ENCODE results near the gene SSR4. TPM values are rescaled to one million over a fixed set of nuclear protein-coding genes. Genes with fewer than 3 reads are reported as not detected.
A peak's percentile ranks its signal among the peaks of the same experiment; 100 is the strongest.
"Not testable (repeated sequence)": the region's sequence is repeated elsewhere in the genome, so short reads cannot be mapped to it uniquely, and the experiment has no call there.

SSR4 gene
- 100 to 1,000 TPM; 160 to 280 (median 189) TPM for total RNA-seq
- 190 TPM for total RNA-seq (2013)

GRCh38 chrX:153794018-153794896 lies at the start of gene SSR4, which contains the start of gene IDH3G:
Gene SSR4, plus strand, starts transcription at chrX:153794668. Its CDS starts 20 bp downstream, at chrX:153794688.
Gene IDH3G, minus strand, starts transcription at chrX:153794375. Its CDS starts 49 bp downstream, at chrX:153794326.
- Histone ChIP-seq H3K27me3 (ENCODE audit: control insufficient read depth, insufficient read depth, low read length) (no peaks in the 10 kb centered on the region), H3K4me3 (ENCODE audit: low read length) (peak within 1 kb of the TSS; percentile 97), H3K36me3 (ENCODE audit: control insufficient read depth, insufficient read depth, low read length) (peaks cover 27% of the 10 kb centered on the region), H3K4me1 (ENCODE audit: control insufficient read depth, insufficient read depth, low read length) (peaks cover 34% of the 10 kb centered on the region), H3K27ac (ENCODE audit: low read length) (peak within 1 kb of the TSS; percentile 96), H3K9me3 (ENCODE audit: control insufficient read depth, insufficient read depth, low read length) (no peaks in the 10 kb centered on the region)
- peak within 1 kb of the TSS; percentile 89 to 95 for H3K27ac Mint-ChIP-seq
- DNase-seq (peak; percentile 88 to 96), ATAC-seq (peak; percentile 91 to 98 (median 92))
- no peak for TF ChIP-seq CTCF (IDR thresholded peaks at IDR 0.05)
- H3K36me3 Mint-ChIP-seq, result no peaks in the 10 kb centered on the region
- no peaks in the 10 kb centered on the region for H3K27me3 Mint-ChIP-seq (ENCODE audit: low read depth in 2 of 2)
- peaks cover 8 to 21% of the 10 kb centered on the region in 2 donors for H3K4me1 Mint-ChIP-seq
- 0% methylated on average over 89 of the region's 92 CpGs for WGBS (ENCODE audit: insufficient coverage)
- peak within 1 kb of the TSS; percentile 93 for H3K4me3 Mint-ChIP-seq
- H3K9me3 Mint-ChIP-seq, result no peaks in the 10 kb centered on the region
- intact Hi-C loops (cut with micrococcal nuclease), result no loop called here

GRCh38 chrX:153745067-153745433 lies 49.4 kb upstream of the SSR4 start:
- DNase-seq; H3K27ac Mint-ChIP-seq; ATAC-seq; H3K36me3 Mint-ChIP-seq; H3K4me1 Mint-ChIP-seq; H3K4me3 Mint-ChIP-seq; H3K4me1 ChIP-seq (ENCODE audit: control insufficient read depth, insufficient read depth, low read length); intact Hi-C loops (cut with micrococcal nuclease); H3K4me3 ChIP-seq (ENCODE audit: low read length); H3K36me3 ChIP-seq (ENCODE audit: control insufficient read depth, insufficient read depth, low read length); H3K9me3 Mint-ChIP-seq; H3K27me3 ChIP-seq (ENCODE audit: control insufficient read depth, insufficient read depth, low read length); H3K9me3 ChIP-seq (ENCODE audit: control insufficient read depth, insufficient read depth, low read length); H3K27ac ChIP-seq (ENCODE audit: low read length): not testable (repeated sequence)
- H3K27me3 Mint-ChIP-seq (ENCODE audit: low read depth in 2 of 2), result peaks cover 13 to 24% of the 10 kb centered on the region in 2 donors
- 32% methylated on average over 10 of the region's 12 CpGs for WGBS (ENCODE audit: insufficient coverage)

- peaks cover 13 to 24% of the 10 kb centered on the region in 2 donors for H3K27me3 Mint-ChIP-seq (ENCODE audit: low read depth in 2 of 2)
- H3K4me1 Mint-ChIP-seq, result peaks cover 0 to 7% of the 10 kb centered on the region in 2 donors
- Histone ChIP-seq H3K4me3 (ENCODE audit: low read length) (no peak overlapping the region), H3K27ac (ENCODE audit: low read length) (no peak overlapping the region), H3K27me3 (ENCODE audit: control insufficient read depth, insufficient read depth, low read length) (no peaks in the 10 kb centered on the region), H3K9me3 (ENCODE audit: control insufficient read depth, insufficient read depth, low read length) (no peaks in the 10 kb centered on the region), H3K4me1 (ENCODE audit: control insufficient read depth, insufficient read depth, low read length) (peaks cover 5% of the 10 kb centered on the region), H3K36me3 (ENCODE audit: control insufficient read depth, insufficient read depth, low read length) (no peaks in the 10 kb centered on the region)
- intact Hi-C loops (cut with micrococcal nuclease), result no loop called here
- no peak overlapping the region for H3K27ac Mint-ChIP-seq
- no peak for TF ChIP-seq CTCF (IDR thresholded peaks at IDR 0.05)
- ATAC-seq, result no peak
- DNase-seq, result no peak
- H3K36me3 Mint-ChIP-seq, result no peaks in the 10 kb centered on the region
- H3K9me3 Mint-ChIP-seq, result no peaks in the 10 kb centered on the region
- WGBS (ENCODE audit: insufficient coverage), result 87% methylated on average over 3 of the region's 3 CpGs
- H3K4me3 Mint-ChIP-seq, result no peak overlapping the region
Measured at GRCh38 chrX:153746359-153746758, 48.1 kb upstream of the SSR4 start.

GRCh38 chrX:153746991-153747390 lies 47.5 kb upstream of the SSR4 start:
- not testable (repeated sequence) for H3K36me3 Mint-ChIP-seq
- 100% methylated on average over 2 of the region's 6 CpGs for WGBS (ENCODE audit: insufficient coverage)
- H3K27me3 Mint-ChIP-seq (ENCODE audit: low read depth in 2 of 2), result peaks cover 13 to 24% of the 10 kb centered on the region in 2 donors

GRCh38 chrX:153749017-153749416 lies 45.5 kb upstream of the SSR4 start:
- H3K4me3 Mint-ChIP-seq; H3K4me1 ChIP-seq (ENCODE audit: control insufficient read depth, insufficient read depth, low read length); H3K9me3 Mint-ChIP-seq; H3K36me3 Mint-ChIP-seq; H3K27me3 ChIP-seq (ENCODE audit: control insufficient read depth, insufficient read depth, low read length); H3K27ac Mint-ChIP-seq; H3K4me1 Mint-ChIP-seq; DNase-seq; H3K36me3 ChIP-seq (ENCODE audit: control insufficient read depth, insufficient read depth, low read length); H3K27ac ChIP-seq (ENCODE audit: low read length); H3K9me3 ChIP-seq (ENCODE audit: control insufficient read depth, insufficient read depth, low read length); intact Hi-C loops (cut with micrococcal nuclease); ATAC-seq; H3K4me3 ChIP-seq (ENCODE audit: low read length): not testable (repeated sequence)
- peaks cover 13 to 24% of the 10 kb centered on the region in 2 donors for H3K27me3 Mint-ChIP-seq (ENCODE audit: low read depth in 2 of 2)
- 90% methylated on average over 7 of the region's 7 CpGs for WGBS (ENCODE audit: insufficient coverage)

More at GRCh38 chrX:153746991-153747390, 47.5 kb upstream of the SSR4 start:
- DNase-seq; ATAC-seq; H3K27ac ChIP-seq (ENCODE audit: low read length); H3K9me3 ChIP-seq (ENCODE audit: control insufficient read depth, insufficient read depth, low read length); H3K27me3 ChIP-seq (ENCODE audit: control insufficient read depth, insufficient read depth, low read length); H3K27ac Mint-ChIP-seq; H3K4me3 ChIP-seq (ENCODE audit: low read length); H3K4me1 ChIP-seq (ENCODE audit: control insufficient read depth, insufficient read depth, low read length); H3K9me3 Mint-ChIP-seq; intact Hi-C loops (cut with micrococcal nuclease); H3K4me1 Mint-ChIP-seq; H3K36me3 ChIP-seq (ENCODE audit: control insufficient read depth, insufficient read depth, low read length); H3K4me3 Mint-ChIP-seq: not testable (repeated sequence)
